Calu3 (cell line): Measurements from ENCODE around the gene SERGEF. TPM values are rescaled to one million over a fixed set of nuclear protein-coding genes. Genes with fewer than 3 reads are reported as not detected.

Experiments used
- BruUV-seq: library from RNA; stranded (reverse); fragments of 400-500 nt; replicated peaks from 2 replicates; lab custom pipeline; 2021; lab: Mats Ljungman, UMichigan
- CTCF ChIA-PET: fragments of 300-600 bp; sonication (Branson Sonifier 250); formaldehyde crosslinking; loops from one replicate; lab custom pipeline; 2022; ENCODE audit warnings: antibody characterized with exemption; lab: Charles Lee
- DNase-seq: peaks from one replicate; pipeline ENCODE4 v3.0.0; 2022
- H3K27ac Mint-ChIP-seq: one replicate; pipeline ENCODE4 v1.8.0; 2022; ENCODE audit warnings: mixed read lengths; ENCODE audit not compliant: unreplicated experiment
- H3K27me3 Mint-ChIP-seq: one replicate; pipeline ENCODE4 v1.8.0; 2022; ENCODE audit warnings: mixed read lengths; ENCODE audit not compliant: unreplicated experiment
- H3K36me3 Mint-ChIP-seq: one replicate; pipeline ENCODE4 v1.8.0; 2022; ENCODE audit warnings: mild to moderate bottlenecking, moderate library complexity, mixed read lengths; ENCODE audit not compliant: insufficient read depth, unreplicated experiment
- H3K4me1 Mint-ChIP-seq: one replicate; pipeline ENCODE4 v1.8.0; 2022; ENCODE audit warnings: mild to moderate bottlenecking, low read depth, mixed read lengths; ENCODE audit not compliant: unreplicated experiment
- H3K4me3 Mint-ChIP-seq: one replicate; pipeline ENCODE4 v1.8.0; 2022; ENCODE audit warnings: mild to moderate bottlenecking, low read depth, moderate library complexity, mixed read lengths; ENCODE audit not compliant: unreplicated experiment
- H3K9me3 Mint-ChIP-seq: one replicate; pipeline ENCODE4 v1.8.0; 2022; ENCODE audit warnings: low read depth, mixed read lengths; ENCODE audit not compliant: unreplicated experiment
- CTCF ChIP-seq: fragments of 200-600 bp; IDR thresholded peaks from one replicate; pipeline ENCODE4 v1.8.0; 2022; ENCODE audit warnings: antibody characterized with exemption; ENCODE audit not compliant: unreplicated experiment
- intact Hi-C: fragments of 100-400 bp; cut with micrococcal nuclease; formaldehyde crosslinking; loops from one replicate; pipeline ENCODE4 v1.10.0; 2022; ENCODE audit not compliant: unreplicated experiment
- total RNA-seq: library from RNA; stranded (reverse); gene quantifications from 2 replicates; pipeline ENCODE4 v1.2.3, GENCODE V29; 2022

Gene SERGEF
- total RNA-seq, 1 experiment from 2014 or later = 28.1 TPM

GRCh38 chr11:18050848-18051247, 38.0 kb upstream of the SERGEF start:
- H3K27ac Mint-ChIP-seq = no peak overlapping the region
- TF ChIP-seq CTCF = no peak
- no peak overlapping the region for H3K4me3 Mint-ChIP-seq
- peaks cover 63% of the 10 kb centered on the region for H3K27me3 Mint-ChIP-seq
- H3K9me3 Mint-ChIP-seq = no peaks in the 10 kb centered on the region
- no peaks in the 10 kb centered on the region for H3K4me1 Mint-ChIP-seq
- DNase-seq = no peak
- CTCF ChIA-PET = no interaction called here
- no peaks in the 10 kb centered on the region for H3K36me3 Mint-ChIP-seq
- intact Hi-C loops = no loop called here
- BruUV-seq = no TSS peak

- no peak for TF ChIP-seq CTCF
- Mint-ChIP-seq H3K4me1 (no peaks in the 10 kb centered on the region), H3K4me3 (peak within 1 kb of the TSS; percentile 27), H3K36me3 (no peaks in the 10 kb centered on the region), H3K27me3 (peaks cover 73% of the 10 kb centered on the region), H3K9me3 (no peaks in the 10 kb centered on the region), H3K27ac (no peak within 1 kb of the TSS)
- DNase-seq = peak; percentile 48
- intact Hi-C loops = no loop called here
- BruUV-seq = no TSS peak
- CTCF ChIA-PET = no interaction called here
These were observed 33.4 kb upstream of the SERGEF start, which contains the start of gene TPH1 for GRCh38 chr11:18046116-18046777. TPH1 (minus strand) TSS chr11:18046269; CDS start chr11:18040762, 5,507 bp downstream.

- no peak for DNase-seq
- intact Hi-C loops = no loop called here
- Mint-ChIP-seq H3K27me3 (peaks cover 30% of the 10 kb centered on the region), H3K9me3 (no peaks in the 10 kb centered on the region), H3K4me1 (no peaks in the 10 kb centered on the region), H3K4me3 (no peak overlapping the region), H3K27ac (no peak overlapping the region), H3K36me3 (no peaks in the 10 kb centered on the region)
- CTCF ChIA-PET = no interaction called here
- no peak for TF ChIP-seq CTCF
- BruUV-seq = no TSS peak
These were observed 23.6 kb upstream of the SERGEF start for GRCh38 chr11:18036456-18036855.

- H3K9me3 Mint-ChIP-seq = no peaks in the 10 kb centered on the region
- peaks cover 24% of the 10 kb centered on the region for H3K27me3 Mint-ChIP-seq
- H3K27ac Mint-ChIP-seq = no peak overlapping the region
- no TSS peak for BruUV-seq
- CTCF ChIA-PET = no interaction called here
- DNase-seq = no peak
- no peak overlapping the region for H3K4me3 Mint-ChIP-seq
- H3K36me3 Mint-ChIP-seq = no peaks in the 10 kb centered on the region
- H3K4me1 Mint-ChIP-seq = no peaks in the 10 kb centered on the region
- intact Hi-C loops = no loop called here
- no peak for TF ChIP-seq CTCF
These were observed 14.6 kb upstream of the SERGEF start for GRCh38 chr11:18027475-18027874.
